Stomach (tissue), 4 donors: ENCODE results near the gene CASKIN2.

Source experiments
- EP300 ChIP-seq: sonication (generic); formaldehyde crosslinking; IDR thresholded peaks from one replicate; pipeline ENCODE4 v1.6.1; 2017; ENCODE audit warnings: antibody characterized with exemption
- POLR2AphosphoS5 ChIP-seq, 3 donors: sonication (generic); formaldehyde crosslinking; IDR thresholded peaks; one replicate each; pipeline ENCODE4 v1.6.1; 2016; ENCODE audit warnings: antibody characterized with exemption in 3 of 3
- TF ChIP-seq, protein P1 (sequence below), 7 experiments: fragments of 450-650 bp in 4 of 7; fragments of 200-600 bp in 3 of 7; sonication (generic) in 3 of 7; IDR thresholded peaks; one replicate each; pipeline ENCODE4 v1.5.1; 2016 to 2019; ENCODE audit warnings: antibody characterized with exemption in 7 of 7, control low read depth in 2 of 7, mild to moderate bottlenecking in 1 of 7

GRCh38 chr17:75487351-75488070 is 27.8 kb downstream of the CASKIN2 start:
- TF ChIP-seq, protein P1, sequence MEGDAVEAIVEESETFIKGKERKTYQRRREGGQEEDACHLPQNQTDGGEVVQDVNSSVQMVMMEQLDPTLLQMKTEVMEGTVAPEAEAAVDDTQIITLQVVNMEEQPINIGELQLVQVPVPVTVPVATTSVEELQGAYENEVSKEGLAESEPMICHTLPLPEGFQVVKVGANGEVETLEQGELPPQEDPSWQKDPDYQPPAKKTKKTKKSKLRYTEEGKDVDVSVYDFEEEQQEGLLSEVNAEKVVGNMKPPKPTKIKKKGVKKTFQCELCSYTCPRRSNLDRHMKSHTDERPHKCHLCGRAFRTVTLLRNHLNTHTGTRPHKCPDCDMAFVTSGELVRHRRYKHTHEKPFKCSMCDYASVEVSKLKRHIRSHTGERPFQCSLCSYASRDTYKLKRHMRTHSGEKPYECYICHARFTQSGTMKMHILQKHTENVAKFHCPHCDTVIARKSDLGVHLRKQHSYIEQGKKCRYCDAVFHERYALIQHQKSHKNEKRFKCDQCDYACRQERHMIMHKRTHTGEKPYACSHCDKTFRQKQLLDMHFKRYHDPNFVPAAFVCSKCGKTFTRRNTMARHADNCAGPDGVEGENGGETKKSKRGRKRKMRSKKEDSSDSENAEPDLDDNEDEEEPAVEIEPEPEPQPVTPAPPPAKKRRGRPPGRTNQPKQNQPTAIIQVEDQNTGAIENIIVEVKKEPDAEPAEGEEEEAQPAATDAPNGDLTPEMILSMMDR (IDR thresholded peaks at IDR 0.05): no peak
- TF ChIP-seq POLR2AphosphoS5 (IDR thresholded peaks at IDR 0.05) (no peak), EP300 (no peak)
